Measurements from ENCODE around the gene CST3.

GRCh38 chr20:23640671-23641667 lies 3.2 kb upstream of the CST3 start:
- TF ChIP-seq, protein P1, sequence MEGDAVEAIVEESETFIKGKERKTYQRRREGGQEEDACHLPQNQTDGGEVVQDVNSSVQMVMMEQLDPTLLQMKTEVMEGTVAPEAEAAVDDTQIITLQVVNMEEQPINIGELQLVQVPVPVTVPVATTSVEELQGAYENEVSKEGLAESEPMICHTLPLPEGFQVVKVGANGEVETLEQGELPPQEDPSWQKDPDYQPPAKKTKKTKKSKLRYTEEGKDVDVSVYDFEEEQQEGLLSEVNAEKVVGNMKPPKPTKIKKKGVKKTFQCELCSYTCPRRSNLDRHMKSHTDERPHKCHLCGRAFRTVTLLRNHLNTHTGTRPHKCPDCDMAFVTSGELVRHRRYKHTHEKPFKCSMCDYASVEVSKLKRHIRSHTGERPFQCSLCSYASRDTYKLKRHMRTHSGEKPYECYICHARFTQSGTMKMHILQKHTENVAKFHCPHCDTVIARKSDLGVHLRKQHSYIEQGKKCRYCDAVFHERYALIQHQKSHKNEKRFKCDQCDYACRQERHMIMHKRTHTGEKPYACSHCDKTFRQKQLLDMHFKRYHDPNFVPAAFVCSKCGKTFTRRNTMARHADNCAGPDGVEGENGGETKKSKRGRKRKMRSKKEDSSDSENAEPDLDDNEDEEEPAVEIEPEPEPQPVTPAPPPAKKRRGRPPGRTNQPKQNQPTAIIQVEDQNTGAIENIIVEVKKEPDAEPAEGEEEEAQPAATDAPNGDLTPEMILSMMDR (IDR thresholded peaks at IDR 0.05): no peak
- TF ChIP-seq POLR2A (IDR thresholded peaks at IDR 0.05): no peak

All from adrenal gland (tissue), 5 donors.